GM04504 (cell line): ENCODE measurements around the gene ZNF777.

Experiments used
- DNase-seq: peaks from one replicate; pipeline ENCODE4 v3.0.0-alpha.2; 2012; ENCODE audit warnings: low read depth

The ZNF777 gene

GRCh38 chr7:149476791-149477190 is 15.9 kb upstream of the ZNF777 start:
- DNase-seq = no peak

GRCh38 chr7:149475121-149476045 is 14.5 kb upstream of the ZNF777 start:
- no peak for DNase-seq

- no peak for DNase-seq
Measured at GRCh38 chr7:149474309-149475120, 13.7 kb upstream of the ZNF777 start.

- DNase-seq = no peak
Measured at GRCh38 chr7:149473251-149473650, 12.4 kb upstream of the ZNF777 start.

GRCh38 chr7:149471289-149471953 is 10.6 kb upstream of the ZNF777 start:
- no peak for DNase-seq

GRCh38 chr7:149469806-149470205 is 8.9 kb upstream of the ZNF777 start:
- DNase-seq = no peak

- DNase-seq = no peak
Measured at GRCh38 chr7:149468208-149468607, 7.3 kb upstream of the ZNF777 start.

GRCh38 chr7:149467321-149467859 is 6.5 kb upstream of the ZNF777 start:
- DNase-seq = no peak

GRCh38 chr7:149466364-149466763 is 5.5 kb upstream of the ZNF777 start:
- DNase-seq = no peak

- DNase-seq = no peak
Measured at GRCh38 chr7:149463500-149464161, 2.8 kb upstream of the ZNF777 start.

GRCh38 chr7:149462101-149462520 is 1.2 kb upstream of the ZNF777 start:
- DNase-seq = no peak

GRCh38 chr7:149459540-149460452 is 1.1 kb downstream of the ZNF777 start:
- no peak for DNase-seq

- DNase-seq = no peak
Measured at GRCh38 chr7:149459201-149459539, 1.7 kb downstream of the ZNF777 start.

GRCh38 chr7:149458235-149458634 is 2.6 kb downstream of the ZNF777 start:
- DNase-seq = no peak

GRCh38 chr7:149457766-149458165 is 3.1 kb downstream of the ZNF777 start:
- no peak for DNase-seq

- no peak for DNase-seq
Measured at GRCh38 chr7:149456506-149457421, 4.1 kb downstream of the ZNF777 start.

- DNase-seq = no peak
Measured at GRCh38 chr7:149455175-149455950, 5.5 kb downstream of the ZNF777 start.

GRCh38 chr7:149454750-149455149 is 6.1 kb downstream of the ZNF777 start:
- DNase-seq = no peak

- DNase-seq = no peak
Measured at GRCh38 chr7:149454006-149454405, 6.9 kb downstream of the ZNF777 start.
